Coronary artery (tissue), 2 donors: ENCODE measurements around the gene BRICD5.

Source experiments
- DNase-seq: peaks from one replicate; pipeline ENCODE4 v3.0.0-alpha.2; 2017; ENCODE audit warnings: low spot score
- H3K27ac ChIP-seq, 2 donors: fragments of 200-600 bp; sonication (generic); one replicate each; pipeline ENCODE4 v1.5.1; 2016 to 2019
- H3K4me3 ChIP-seq: fragments of 200-600 bp; sonication (generic); 2 replicates; pipeline ENCODE4 v1.5.1; 2016; ENCODE audit warnings: mild to moderate bottlenecking, moderate library complexity
- TF ChIP-seq, protein P1 (sequence below): fragments of 200-600 bp; sonication (generic); IDR thresholded peaks from one replicate; pipeline ENCODE4 v1.5.1; 2019; ENCODE audit warnings: antibody characterized with exemption

Gene BRICD5

DNA sequence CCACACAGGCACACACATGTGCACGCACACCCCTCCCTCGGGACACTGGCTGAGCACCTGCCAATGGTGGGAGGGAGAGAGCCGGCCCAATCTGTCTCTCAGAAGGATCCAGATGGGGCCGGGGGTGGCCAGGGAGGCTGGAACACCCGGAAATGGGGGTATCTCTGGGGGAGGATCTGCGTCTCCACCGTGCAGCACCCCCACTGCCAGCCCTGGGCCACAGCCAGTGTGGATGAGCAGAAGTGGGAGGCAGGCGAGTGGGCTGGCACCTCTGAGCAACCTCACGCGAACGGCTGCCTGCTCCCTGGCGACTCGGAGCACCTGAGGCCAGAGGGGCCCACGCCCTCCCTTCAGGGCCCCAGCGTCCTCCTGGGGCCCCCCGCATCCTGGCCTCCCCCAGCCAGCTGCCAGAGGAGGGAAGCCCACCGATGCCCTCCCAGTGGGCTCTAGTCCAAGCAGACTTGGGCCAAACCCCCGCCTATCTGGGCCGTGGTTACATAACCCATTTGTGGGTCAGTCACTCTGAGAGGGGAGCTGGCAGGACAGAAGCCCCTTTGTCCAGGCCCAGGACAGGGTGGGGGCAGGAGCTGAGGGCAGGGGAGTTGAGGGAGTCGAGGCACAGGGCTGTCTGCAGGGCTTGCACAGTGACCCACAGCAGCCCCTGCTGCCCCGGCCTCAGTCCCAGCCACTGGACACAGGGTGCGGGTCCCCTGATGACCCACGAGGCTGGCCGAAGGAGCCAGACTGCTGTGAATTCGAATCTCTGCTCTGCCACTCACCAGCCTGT is 19.8 kb downstream of the BRICD5 start:
- DNase-seq = no peak
- H3K27ac ChIP-seq = no peak overlapping the region

DNA sequence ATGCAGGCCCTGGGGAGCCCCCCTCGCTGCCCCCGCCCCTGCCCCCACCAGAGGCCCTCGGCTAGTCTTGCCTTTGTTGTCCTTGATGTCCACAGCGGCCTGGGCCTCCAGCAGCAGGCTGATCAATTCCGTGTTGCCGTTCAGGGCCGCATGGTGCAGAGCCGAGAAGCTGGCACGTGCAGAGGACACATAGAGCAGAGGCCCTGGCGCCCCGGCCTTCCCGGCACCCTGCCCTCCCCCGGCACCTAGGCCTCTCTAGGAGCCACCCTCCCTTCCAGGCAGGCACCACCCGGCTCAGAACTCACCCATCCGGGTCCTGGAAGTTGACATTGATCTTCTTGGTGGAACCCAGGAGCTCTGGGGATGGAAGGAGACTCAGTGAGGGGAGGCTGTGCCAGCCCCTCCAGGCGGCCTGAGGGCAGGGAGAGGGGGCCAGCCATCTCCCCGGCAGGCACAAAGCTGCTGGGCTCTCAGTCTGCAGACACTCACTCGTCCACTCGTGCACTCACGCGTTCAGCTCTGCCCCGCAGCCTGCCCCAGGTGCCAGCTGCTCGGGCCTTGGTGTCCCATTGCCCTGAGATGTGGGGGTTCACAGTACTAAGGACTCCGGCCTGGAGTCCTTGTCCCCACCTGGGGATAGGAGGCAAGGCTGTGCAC is 20.5 kb downstream of the BRICD5 start:
- Histone ChIP-seq H3K4me3 (no peak overlapping the region), H3K27ac (no peak overlapping the region)
- TF ChIP-seq, protein P1, sequence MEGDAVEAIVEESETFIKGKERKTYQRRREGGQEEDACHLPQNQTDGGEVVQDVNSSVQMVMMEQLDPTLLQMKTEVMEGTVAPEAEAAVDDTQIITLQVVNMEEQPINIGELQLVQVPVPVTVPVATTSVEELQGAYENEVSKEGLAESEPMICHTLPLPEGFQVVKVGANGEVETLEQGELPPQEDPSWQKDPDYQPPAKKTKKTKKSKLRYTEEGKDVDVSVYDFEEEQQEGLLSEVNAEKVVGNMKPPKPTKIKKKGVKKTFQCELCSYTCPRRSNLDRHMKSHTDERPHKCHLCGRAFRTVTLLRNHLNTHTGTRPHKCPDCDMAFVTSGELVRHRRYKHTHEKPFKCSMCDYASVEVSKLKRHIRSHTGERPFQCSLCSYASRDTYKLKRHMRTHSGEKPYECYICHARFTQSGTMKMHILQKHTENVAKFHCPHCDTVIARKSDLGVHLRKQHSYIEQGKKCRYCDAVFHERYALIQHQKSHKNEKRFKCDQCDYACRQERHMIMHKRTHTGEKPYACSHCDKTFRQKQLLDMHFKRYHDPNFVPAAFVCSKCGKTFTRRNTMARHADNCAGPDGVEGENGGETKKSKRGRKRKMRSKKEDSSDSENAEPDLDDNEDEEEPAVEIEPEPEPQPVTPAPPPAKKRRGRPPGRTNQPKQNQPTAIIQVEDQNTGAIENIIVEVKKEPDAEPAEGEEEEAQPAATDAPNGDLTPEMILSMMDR = no peak
- no peak for DNase-seq

More for the DNA sequence above, 19.8 kb downstream of the BRICD5 start:
- TF ChIP-seq, protein P1 = no peak
- H3K4me3 ChIP-seq = no peak overlapping the region

DNA sequence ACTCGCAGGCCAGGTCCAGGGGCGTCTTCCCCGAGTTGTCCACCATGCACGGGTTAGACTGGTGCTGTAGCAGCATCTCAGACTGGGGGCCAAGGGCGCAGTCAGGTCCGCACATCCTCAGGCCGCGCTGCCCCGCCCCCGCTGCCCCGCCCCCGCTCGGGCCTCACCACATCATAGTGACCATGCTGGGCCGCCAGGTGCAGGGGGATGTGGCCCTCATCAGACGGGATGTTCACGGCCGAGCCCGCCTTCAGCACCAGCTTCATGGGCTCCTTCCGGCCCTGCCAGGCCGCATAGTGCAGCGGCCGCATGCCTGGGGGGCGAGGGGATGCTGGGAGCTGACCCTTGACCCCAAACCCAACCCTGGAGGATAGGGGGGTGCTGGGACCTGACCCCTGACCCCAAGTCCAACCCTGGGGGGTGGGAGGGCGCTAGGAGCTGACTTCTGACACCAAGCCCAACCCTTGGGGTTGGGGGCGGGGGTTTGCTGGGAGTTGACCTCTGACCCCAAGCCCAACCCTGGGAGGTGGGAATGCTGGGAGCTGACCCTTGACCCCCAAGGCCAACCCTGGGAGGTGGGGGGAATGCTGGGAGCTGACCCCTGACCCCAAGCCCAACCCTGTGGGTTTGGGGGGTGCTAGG is 21.3 kb downstream of the BRICD5 start:
- Histone ChIP-seq H3K27ac (no peak overlapping the region), H3K4me3 (no peak overlapping the region)
- TF ChIP-seq, protein P1 = no peak
- DNase-seq = no peak

DNA sequence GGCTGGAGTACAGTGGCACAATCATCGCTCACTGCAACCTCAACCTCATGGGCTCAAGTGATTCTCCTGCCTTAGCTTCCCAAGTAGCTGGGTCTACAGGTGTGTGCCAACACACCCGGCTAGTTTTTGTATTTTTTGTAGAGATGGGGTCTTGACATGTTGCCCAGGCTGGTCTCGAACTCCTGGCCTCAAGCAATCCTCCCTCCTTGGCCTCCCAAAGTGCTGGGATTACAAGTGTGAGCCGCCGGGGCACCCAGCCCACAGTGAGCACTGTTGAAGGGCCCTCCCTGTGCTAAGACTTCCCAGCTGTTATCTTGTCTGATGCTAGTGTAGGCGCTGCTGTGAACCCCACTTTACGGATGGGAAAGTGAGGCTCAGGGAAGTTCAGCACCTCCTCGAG is 22.3 kb downstream of the BRICD5 start:
- TF ChIP-seq, protein P1 = no peak

DNA sequence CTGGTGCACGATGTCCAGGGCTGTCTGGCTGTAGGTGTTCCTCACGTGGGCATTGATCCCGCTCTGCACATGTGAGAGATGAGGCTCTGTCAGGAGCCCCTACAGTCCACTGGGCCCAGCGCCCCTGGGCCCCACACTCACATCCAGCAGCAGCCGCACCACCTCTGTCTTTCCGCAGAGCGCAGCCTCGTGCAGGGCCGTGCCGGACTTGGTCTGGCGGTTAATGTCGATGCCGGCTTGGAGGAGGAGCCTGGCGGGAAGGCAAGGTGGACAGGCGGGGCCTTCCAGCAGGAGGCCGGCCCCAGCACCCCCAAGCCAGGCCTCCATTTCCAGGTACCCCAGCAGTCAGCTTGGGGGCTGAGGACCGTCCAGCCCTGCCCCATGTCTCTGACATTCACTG is 23.5 kb downstream of the BRICD5 start:
- TF ChIP-seq, protein P1 = no peak
- H3K4me3 ChIP-seq = no peak overlapping the region

More for the DNA sequence above, 22.3 kb downstream of the BRICD5 start:
- no peak for DNase-seq
- H3K27ac ChIP-seq = no peak overlapping the region
- H3K4me3 ChIP-seq = no peak overlapping the region

DNA sequence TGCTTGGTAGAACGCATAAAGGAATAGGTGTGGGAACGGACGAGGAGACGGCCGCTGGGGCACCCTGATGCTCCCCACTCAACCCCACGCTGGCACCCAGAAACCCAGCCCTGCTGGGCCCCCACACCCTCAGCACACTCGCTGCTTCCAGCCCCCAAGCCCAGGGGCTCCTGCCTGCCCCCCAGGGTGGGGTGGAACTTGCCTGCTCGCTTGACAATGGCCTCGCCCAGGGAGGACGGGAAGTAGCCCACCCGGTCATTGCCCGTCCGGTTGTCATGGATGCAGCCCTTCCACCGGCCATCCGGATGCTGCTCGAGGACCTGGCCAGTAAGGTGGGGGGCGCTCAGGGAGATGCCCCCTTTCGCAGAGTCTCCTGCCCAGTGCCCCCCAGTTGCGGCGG is 24.2 kb downstream of the BRICD5 start:
- no peak overlapping the region for H3K27ac ChIP-seq
- DNase-seq = no peak
- H3K4me3 ChIP-seq = no peak overlapping the region
- TF ChIP-seq, protein P1 = no peak

More for the DNA sequence above, 23.5 kb downstream of the BRICD5 start:
- DNase-seq = no peak
- H3K27ac ChIP-seq = no peak overlapping the region
